Measurements from ENCODE around the gene AOC3.

GRCh38 chr17:42835732-42836131 is 15.3 kb upstream of the AOC3 start:
- TF ChIP-seq CTCF (IDR thresholded peaks at IDR 0.05) (no peak), POLR2A (IDR thresholded peaks at IDR 0.05) (no peak)

Measured in gastroesophageal sphincter (tissue), 3 donors.